Right lobe of liver (tissue), 4 donors: ENCODE results near the gene C1orf52.

Source experiments
- CTCF ChIP-seq, 4 donors: fragments of 200-600 bp in 3 of 4; fragments of 450-650 bp in 1 of 4; IDR thresholded peaks; one replicate each; pipeline versions ENCODE4 v1.5.1 to v1.8.0; 2016 to 2022; ENCODE audit warnings: antibody characterized with exemption in 4 of 4, mild to moderate bottlenecking in 2 of 4
- POLR2A ChIP-seq: fragments of 450-650 bp; IDR thresholded peaks from one replicate; pipeline ENCODE4 v1.6.1; 2017; ENCODE audit warnings: antibody characterized with exemption, mild to moderate bottlenecking
- donor health status: DM: no; HTN: no; CAD: no.
- donor health status: DM: no; HTN: no; CAD: no.
- donor health status: DM: no; HTN: yes; CAD: no.

GRCh38 chr1:85274969-85275453 lies 15.5 kb upstream of the C1orf52 start:
- TF ChIP-seq CTCF (IDR thresholded peaks at IDR 0.05) (no peak), POLR2A (no peak)
